GM21423 (cell line): ENCODE measurements around the gene DYTN.

ENCODE experiments used
- ATAC-seq: cut with Tn5 transposase; IDR thresholded peaks from one replicate; pipeline ENCODE4 v1.9.1; 2021; ENCODE audit warnings: mild to moderate bottlenecking, moderate library complexity; ENCODE audit not compliant: unreplicated experiment

The DYTN gene

DNA sequence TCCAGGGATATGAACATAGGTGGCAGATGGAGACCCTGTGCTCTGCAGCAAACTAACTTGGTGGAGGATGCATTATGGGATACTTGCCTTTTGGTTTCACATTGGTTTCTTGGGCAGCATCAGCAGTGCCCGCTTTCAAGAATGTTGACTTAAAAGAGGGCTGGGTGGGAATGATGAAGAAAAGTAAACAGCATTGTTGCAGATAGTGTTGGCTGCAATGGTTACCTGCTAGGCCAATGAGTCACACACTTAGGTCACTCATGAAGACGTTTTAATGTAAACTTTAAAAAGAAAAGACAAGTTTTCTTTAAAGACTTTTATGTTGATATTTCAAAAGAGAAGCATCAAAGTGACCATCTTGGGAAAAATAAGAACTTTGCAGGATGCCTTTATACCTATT is 102.0 kb downstream of the DYTN start:
- no peak for ATAC-seq

DNA sequence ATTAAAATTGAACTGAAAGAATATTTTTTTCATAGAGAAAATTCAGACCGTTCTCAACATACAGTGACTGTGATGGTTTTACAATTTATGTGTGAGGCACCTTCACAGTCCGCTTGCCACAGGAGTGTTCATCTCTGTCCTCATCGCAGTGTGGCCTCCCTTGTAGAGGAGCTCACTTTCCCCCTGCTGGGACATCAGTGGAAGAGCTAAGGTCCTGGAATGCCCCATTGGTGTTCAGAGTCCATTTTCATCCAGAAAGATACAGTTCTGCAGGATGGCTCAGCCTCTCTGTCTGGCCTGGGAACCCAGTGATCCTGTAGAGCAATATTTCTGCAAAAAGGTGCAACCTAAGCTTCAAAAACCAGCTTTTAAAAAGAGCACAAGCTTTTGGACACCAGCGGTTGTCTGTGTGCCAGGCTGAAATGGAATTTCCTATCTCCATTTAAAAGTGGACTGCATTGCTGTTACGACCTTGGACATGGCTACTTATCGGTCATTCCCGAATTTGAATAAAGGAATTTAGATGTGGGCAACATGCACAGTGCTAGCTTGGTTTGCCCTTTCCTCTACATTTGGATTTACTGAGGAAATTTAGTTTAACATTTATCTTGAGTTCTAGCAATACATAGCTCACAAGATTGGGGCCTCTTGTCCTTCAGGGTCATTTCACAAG is 102.6 kb downstream of the DYTN start:
- ATAC-seq, result no peak

DNA sequence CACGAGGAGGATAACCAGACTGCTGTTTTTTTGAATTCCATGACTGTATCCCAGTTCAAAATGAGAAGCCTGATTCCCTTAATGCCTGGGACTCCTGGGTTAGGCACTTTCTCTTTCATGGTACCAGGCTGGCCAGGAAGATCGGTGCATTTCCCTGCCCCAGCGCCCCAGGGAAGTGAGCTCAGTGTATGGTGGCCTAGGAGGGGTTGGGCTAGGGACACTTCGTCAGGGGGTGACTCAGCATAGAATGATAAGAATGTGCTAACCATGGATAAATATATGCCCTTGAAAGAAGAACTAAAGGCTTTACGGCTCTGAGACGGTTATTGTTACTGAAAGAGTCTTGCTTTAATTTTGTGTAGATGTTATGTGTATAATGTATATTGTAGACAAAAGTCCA is 103.4 kb downstream of the DYTN start:
- ATAC-seq, result no peak

DNA sequence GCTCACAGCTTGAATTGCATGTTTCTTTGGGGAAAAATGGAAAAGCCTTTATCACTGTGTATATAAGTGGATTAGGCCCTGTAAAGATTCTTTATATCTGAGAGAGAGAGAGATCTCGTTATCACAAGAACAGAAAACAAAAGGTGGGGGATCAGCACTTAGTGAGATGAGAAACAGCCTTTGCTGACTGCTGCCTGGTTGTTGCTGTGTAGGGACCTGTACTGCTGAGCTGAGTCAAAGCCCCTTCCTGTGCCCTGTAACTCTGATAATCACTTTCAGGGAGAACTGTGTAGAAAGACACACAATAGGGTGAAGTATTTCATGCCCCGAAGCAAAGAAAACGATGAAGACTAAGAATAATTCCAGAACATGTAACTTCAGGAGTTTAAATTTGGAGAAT is 106.5 kb downstream of the DYTN start:
- ATAC-seq, result no peak

DNA sequence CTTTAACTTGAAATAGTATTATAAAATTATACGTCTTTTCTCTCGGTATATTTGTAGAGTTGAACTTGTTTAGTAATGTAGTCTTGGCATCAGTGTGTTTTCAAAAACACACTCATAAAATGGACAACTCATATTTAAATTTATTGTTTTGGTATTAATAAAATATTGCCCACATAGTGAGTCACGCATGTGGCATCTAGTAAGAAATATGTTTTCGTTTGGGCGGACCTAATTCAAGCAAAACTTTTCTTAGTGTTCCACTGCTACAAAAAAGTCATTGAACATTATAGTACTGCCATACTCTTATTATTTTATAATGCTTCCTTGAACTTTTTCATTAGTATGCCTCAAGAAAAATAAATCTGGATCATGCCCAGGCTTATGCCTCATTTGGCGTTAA is 107.0 kb downstream of the DYTN start:
- no peak for ATAC-seq

DNA sequence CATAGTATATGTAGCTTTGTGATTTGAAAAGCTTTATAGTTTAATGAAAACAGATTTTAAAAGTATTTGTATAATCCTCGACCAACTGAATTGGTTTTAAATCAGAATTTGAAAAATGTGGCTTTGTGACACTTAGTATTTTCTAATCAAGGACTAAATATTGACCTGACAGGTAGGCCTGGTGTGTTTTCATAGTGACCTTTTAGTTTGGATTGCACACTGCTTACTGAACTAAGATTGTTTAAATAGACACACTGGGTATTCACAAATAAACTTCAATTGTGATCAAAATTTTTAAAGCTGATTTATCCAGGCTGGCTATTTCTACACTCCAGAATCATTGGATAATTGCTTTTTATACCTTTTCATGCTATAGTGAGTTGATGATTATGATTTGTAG is 107.7 kb downstream of the DYTN start:
- ATAC-seq, result no peak

DNA sequence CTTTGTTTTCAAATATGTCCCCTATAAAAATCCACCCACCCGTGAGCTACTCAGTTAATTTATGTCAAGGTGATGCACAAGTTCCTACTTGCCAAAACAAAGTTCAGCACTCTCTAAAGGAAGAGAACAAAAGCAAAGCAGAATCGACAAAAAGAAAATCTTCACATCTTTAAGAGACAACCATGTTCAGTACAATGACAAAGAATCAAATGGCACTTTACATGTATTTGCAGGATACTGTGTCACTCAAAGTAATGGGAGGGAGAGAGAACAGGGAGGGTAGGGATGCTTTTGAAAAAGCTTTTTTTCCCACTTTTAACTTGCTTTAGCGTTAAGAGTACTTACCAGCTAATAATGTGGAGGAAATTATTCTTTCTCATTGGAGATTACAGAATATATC is 115.0 kb downstream of the DYTN start:
- ATAC-seq, result no peak
